ENCODE data around the gene GKN1. TPM values are rescaled to one million over a fixed set of nuclear protein-coding genes. Genes with fewer than 3 reads are reported as not detected.

The GKN1 gene
- total and polyA plus RNA-seq, 7 donors: 0.21 to 0.23 TPM; not detected in 5

- H3K36me3 ChIP-seq (ENCODE audit: insufficient read depth in 1 of 2, low read depth in 1 of 2): no peaks in the 10 kb centered on the region
- no peak for TF ChIP-seq CTCF (IDR thresholded peaks at IDR 0.05)
- no peak for ATAC-seq
- H3K9me3 ChIP-seq: no peaks in the 10 kb centered on the region
- no peaks in the 10 kb centered on the region for H3K27me3 ChIP-seq (ENCODE audit: insufficient read depth in 3 of 3, low read length in 2 of 3)
- intact Hi-C loops (cut with DNase I): no loop called here
- H3K4me1 ChIP-seq: no peaks in the 10 kb centered on the region
- H3K27ac ChIP-seq: no peak overlapping the region
- DNase-seq: no peak
- 54 to 62% (median 59%) methylated on average over 5 of the region's 5 CpGs for WGBS, 3 donors
- H3K4me3 ChIP-seq: no peak overlapping the region
Measured at GRCh38 chr2:68992341-68992740, 17.9 kb downstream of the GKN1 start.

GRCh38 chr2:68992933-68993332 is 18.5 kb downstream of the GKN1 start:
- no peak overlapping the region for H3K4me3 ChIP-seq
- WGBS, 3 donors: 70 to 93% (median 73%) methylated on average over 3 of the region's 3 CpGs
- H3K27ac ChIP-seq: no peak overlapping the region
- intact Hi-C loops (cut with DNase I): no loop called here
- H3K9me3 ChIP-seq: no peaks in the 10 kb centered on the region
- DNase-seq: peak in 1 of 2 donors; percentile 26
- H3K27me3 ChIP-seq (ENCODE audit: insufficient read depth in 3 of 3, low read length in 2 of 3): no peaks in the 10 kb centered on the region
- no peak for TF ChIP-seq CTCF (IDR thresholded peaks at IDR 0.05)
- H3K4me1 ChIP-seq: no peaks in the 10 kb centered on the region
- no peak for ATAC-seq
- H3K36me3 ChIP-seq (ENCODE audit: insufficient read depth in 1 of 2, low read depth in 1 of 2): no peaks in the 10 kb centered on the region

- no peak overlapping the region for H3K4me3 ChIP-seq
- H3K9me3 ChIP-seq: no peaks in the 10 kb centered on the region
- no peaks in the 10 kb centered on the region for H3K36me3 ChIP-seq (ENCODE audit: insufficient read depth in 1 of 2, low read depth in 1 of 2)
- ATAC-seq (no peak), DNase-seq (no peak)
- H3K27ac ChIP-seq: no peak overlapping the region
- TF ChIP-seq CTCF (IDR thresholded peaks at IDR 0.05): no peak
- 87 to 89% (median 88%) methylated on average over 7 of the region's 7 CpGs for WGBS, 3 donors
- no peaks in the 10 kb centered on the region for H3K4me1 ChIP-seq
- no peaks in the 10 kb centered on the region for H3K27me3 ChIP-seq (ENCODE audit: insufficient read depth in 3 of 3, low read length in 2 of 3)
- intact Hi-C loops (cut with DNase I): no loop called here
Measured at GRCh38 chr2:68993660-68994059, 19.2 kb downstream of the GKN1 start.

- Histone ChIP-seq H3K36me3 (ENCODE audit: insufficient read depth in 1 of 2, low read depth in 1 of 2) (no peaks in the 10 kb centered on the region), H3K4me3 (no peak overlapping the region), H3K4me1 (no peaks in the 10 kb centered on the region), H3K27ac (no peak overlapping the region), H3K27me3 (ENCODE audit: insufficient read depth in 3 of 3, low read length in 2 of 3) (no peaks in the 10 kb centered on the region), H3K9me3 (no peaks in the 10 kb centered on the region)
- 16% methylated on average over 4 of the region's 4 CpGs for WGBS, 3 donors
- ATAC-seq (peak in 1 of 4 donors; percentile 65), DNase-seq (peak; percentile 67 to 73)
- no peak for TF ChIP-seq CTCF (IDR thresholded peaks at IDR 0.05)
- intact Hi-C loops (cut with DNase I): no loop called here
Measured at GRCh38 chr2:68994864-68995263, 20.4 kb downstream of the GKN1 start.

- no peaks in the 10 kb centered on the region for H3K36me3 ChIP-seq (ENCODE audit: insufficient read depth in 1 of 2, low read depth in 1 of 2)
- intact Hi-C loops (cut with DNase I): no loop called here
- WGBS, 3 donors: 38 to 45% (median 41%) methylated on average over 3 of the region's 3 CpGs
- TF ChIP-seq CTCF (IDR thresholded peaks at IDR 0.05): no peak
- DNase-seq (no peak), ATAC-seq (no peak)
- no peak overlapping the region for H3K27ac ChIP-seq
- no peaks in the 10 kb centered on the region for H3K4me1 ChIP-seq
- H3K4me3 ChIP-seq: no peak overlapping the region
- no peaks in the 10 kb centered on the region for H3K27me3 ChIP-seq (ENCODE audit: insufficient read depth in 3 of 3, low read length in 2 of 3)
- no peaks in the 10 kb centered on the region for H3K9me3 ChIP-seq
Measured at GRCh38 chr2:68995916-68996315, 21.5 kb downstream of the GKN1 start.

Measured in psoas muscle (tissue), 8 donors.